Stimulated activated CD8-positive, alpha-beta memory T cell treated with anti-CD3 and anti-CD28 coated beads, Interleukin-15, amount 100 ng/mL, for 24 hours (primary cell): ENCODE data around the gene ANGPTL3.
"Not testable (repeated sequence)": the region's sequence is repeated elsewhere in the genome, so short reads cannot be mapped to it uniquely, and the experiment has no call there.

Experiments
- DNase-seq: peaks from one replicate; pipeline ENCODE4 v3.0.0-alpha.2; 2020; ENCODE audit warnings: low read depth

Gene ANGPTL3

GRCh38 chr1:62597281-62597680 lies at the start of gene ANGPTL3:
ANGPTL3 (plus strand) TSS chr1:62597520; CDS start chr1:62597567, 47 bp downstream.
- DNase-seq: no peak

DNA sequence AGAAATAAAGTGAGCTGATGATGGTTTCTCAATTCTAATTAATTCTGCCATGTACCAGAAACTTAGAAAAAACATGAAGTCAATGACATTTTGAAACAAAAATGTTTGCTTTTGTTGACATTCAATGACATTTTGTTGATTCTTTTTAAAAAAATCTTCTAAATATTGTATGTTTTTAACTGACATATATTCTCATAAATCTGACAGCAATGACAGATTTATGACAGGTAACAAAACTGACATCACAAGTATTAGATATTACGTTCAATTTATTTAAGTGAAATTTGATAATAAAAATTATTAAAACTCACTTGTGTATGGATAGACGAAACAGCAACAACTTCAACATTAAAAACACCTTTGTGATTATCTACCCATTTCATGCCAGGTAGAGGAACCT lies 36.0 kb upstream of the ANGPTL3 start:
- no peak for DNase-seq

- DNase-seq: not testable (repeated sequence)
These were observed 30.1 kb upstream of the ANGPTL3 start for GRCh38 chr1:62567182-62567581.

- DNase-seq: not testable (repeated sequence)
These were observed 29.4 kb upstream of the ANGPTL3 start for GRCh38 chr1:62567926-62568325.

DNA sequence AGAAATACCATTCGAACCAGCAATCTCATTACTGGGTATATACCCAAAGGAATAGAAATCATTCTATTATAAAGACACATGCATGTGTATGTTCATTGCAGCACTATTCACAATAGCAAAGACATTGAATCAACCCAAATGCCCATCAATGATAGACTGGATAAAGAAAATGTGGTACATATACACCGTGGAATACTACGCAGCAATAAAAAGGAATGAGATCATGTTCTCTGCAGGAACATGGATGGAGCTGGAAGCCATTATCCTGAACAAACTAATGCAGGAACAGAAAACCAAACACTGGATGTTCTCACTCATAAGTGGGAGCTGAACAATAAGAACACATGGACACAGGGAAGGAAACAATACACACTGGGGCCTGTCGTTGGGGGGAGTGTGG lies 25.8 kb upstream of the ANGPTL3 start:
- DNase-seq: not testable (repeated sequence)

DNA sequence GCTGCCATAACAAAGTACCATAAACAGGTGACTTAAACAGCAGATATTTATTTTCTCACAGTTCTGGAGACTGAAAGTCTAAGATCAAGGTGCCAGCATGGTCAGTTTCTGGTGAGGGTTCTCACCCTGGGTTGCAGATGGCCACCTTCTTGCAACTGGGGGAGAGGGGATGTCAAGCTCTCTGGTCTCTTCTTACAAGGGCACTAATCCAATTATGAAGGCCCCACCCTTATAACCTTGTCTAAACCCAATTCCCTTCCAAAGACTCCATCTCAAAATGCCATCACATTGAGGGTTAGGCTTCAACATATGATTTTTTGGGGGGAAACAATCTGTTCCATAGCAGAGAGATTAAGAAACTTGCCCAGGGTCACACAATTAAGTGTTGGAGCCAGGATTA lies 24.8 kb upstream of the ANGPTL3 start:
- no peak for DNase-seq

DNA sequence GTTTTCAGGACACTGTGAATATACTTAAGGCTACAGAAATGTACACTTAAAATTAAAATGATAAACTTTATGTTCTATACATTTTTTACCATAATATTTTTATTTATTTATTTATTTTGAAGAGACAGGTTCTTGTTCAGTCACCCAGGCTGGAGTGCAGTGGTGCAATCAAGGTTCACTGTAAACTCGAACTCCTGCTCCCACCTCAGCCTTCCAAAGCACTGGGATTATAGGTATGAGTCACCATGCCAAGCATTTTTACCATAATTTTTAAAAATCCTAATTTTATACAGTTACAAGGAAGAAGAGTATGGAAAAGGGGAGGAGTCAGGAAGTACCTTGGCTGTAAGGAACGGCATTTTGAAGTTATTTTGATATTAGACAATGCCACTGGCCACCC lies 23.6 kb upstream of the ANGPTL3 start:
- DNase-seq: no peak

DNA sequence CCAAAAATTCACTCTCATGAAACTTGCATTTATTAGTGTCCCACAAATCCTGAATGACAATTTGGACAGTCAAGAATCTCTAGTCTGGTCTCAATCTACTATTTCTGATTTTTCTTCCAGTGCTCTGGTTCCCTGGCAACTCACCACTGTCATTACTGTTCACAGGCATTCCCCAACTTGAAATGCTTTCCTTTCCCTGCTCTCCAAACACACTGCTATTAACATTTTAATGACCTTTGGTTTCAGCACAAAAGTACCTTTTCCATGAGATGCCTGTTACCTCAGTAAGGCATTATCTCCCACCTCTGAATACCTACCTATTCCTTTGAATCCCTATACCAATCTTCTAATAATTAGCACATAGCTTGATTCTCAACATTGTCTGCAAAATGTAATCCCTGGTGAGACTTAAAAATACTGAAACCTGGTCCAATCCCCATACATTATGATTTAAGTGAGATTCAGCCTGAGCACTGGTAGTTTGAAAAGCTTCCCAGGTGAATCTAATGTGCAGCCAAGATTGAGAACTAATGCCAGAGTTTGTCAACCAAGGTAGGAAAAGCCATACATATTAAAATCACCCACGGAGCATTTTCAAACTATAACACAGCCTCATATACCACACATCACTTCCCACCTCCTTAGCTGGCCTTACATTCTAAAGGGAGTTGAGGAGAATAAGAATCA lies 11.7 kb upstream of the ANGPTL3 start:
- no peak for DNase-seq

- DNase-seq: no peak
These were observed 9.3 kb upstream of the ANGPTL3 start for GRCh38 chr1:62588000-62588399.

DNA sequence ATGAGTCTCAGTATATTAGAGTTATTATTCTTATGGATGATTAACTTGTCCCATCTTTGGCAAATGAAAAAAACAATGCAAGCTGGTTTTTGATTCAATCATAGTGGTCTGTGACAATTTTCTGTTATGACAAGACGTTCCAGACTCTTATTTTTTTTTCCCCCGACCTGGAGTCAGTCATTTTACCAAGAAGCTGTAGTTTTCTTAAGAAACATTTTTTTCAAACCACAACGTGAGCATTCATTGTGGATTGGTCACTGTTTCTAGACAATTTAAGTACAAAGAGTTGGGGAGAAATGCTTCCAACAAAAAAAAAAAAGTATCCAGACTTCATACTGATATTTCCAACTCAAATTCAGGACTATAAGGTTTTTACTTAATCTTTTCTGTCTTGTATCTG lies 8.0 kb upstream of the ANGPTL3 start:
- DNase-seq: no peak

DNA sequence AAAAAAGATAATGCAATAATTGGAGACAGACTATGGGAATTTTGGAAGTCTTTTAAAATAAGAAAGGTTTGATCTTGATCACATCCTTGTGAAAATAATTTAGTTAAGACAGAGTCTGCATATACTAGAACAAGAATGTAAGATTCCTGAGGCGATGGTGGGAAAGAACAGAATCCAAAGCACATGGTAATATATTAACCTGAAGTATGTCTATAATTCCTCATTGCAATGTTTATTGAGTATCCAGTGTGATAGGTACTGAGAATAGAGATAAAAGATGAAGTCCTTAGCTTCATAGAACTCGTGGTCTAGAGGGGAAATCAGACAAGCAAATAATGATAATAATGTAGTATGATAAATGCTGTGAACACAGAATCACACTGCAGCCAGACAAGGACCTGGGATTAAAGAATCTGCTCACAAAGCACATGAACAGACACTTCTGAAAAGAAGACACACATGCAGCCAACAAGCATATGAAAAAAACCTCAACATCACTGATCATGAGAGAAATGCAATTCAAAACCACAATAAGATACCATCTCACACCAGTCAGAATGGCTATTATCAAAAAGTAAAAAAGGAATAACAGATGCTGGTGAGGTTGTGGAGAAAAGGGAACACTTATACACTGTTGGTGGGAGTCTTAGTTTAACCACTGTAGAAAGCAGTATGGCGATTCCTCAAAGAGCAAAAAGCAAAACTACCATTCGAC lies 6.9 kb upstream of the ANGPTL3 start:
- DNase-seq: no peak

DNA sequence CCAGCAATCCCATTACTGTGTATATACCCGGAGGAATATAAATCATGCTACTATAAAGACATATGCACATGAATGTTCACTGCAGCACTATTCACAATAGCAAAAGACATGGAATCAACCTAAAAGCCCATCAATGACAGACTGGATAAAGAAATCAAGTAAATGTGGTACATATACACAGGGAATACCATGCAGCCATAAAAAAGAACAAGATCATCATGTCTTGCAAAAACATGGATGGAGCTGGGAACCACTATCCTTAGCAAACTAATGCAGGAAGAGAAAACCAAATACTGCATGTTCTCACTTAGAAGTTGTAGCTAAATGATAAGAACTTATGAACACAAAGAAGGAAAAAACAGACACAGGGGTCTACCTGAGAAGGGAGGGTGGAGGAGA lies 6.4 kb upstream of the ANGPTL3 start:
- DNase-seq: no peak

- DNase-seq: no peak
These were observed 3.4 kb upstream of the ANGPTL3 start for GRCh38 chr1:62593825-62594394.

GRCh38 chr1:62595647-62596046 lies 1.7 kb upstream of the ANGPTL3 start:
- no peak for DNase-seq

DNA sequence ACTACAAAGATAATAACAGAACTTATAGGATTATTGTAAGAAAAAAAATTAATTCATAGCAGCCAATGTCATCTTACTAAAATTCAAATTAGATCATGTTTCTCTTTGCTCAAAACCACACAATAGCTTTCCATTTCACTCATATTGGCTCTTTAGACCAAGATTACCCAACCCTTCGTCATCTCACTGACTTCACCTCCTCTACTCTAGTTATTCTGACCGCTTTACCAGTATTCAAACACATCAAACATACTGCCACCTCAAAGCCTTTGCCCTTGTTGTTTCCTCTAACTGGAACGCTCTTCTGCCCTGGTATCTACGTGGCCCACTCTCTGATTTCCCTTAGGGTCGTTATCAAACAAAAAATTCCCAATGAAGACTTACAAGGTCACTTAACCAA lies 1.7 kb downstream of the ANGPTL3 start:
- no peak for DNase-seq

- DNase-seq: no peak
These were observed 4.1 kb downstream of the ANGPTL3 start for GRCh38 chr1:62601457-62601856.

DNA sequence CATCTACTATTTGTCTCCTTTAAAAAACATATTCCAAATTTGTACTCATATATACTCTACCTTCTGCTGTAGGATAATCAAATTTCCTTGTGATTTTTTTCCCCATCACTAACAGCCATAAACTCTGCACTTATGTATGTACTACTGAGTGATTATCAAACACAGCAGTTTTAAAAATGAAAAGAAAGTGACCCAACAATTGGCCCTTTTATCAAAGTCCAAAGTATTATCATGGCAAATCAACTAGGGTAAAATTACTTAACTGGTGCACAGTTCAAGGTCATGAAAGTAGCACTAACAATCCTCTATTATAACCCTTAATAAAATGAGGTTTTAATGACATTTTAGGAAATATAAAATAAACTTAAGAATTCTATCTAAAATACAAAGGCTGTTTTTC lies 11.6 kb downstream of the ANGPTL3 start:
- DNase-seq: no peak

DNA sequence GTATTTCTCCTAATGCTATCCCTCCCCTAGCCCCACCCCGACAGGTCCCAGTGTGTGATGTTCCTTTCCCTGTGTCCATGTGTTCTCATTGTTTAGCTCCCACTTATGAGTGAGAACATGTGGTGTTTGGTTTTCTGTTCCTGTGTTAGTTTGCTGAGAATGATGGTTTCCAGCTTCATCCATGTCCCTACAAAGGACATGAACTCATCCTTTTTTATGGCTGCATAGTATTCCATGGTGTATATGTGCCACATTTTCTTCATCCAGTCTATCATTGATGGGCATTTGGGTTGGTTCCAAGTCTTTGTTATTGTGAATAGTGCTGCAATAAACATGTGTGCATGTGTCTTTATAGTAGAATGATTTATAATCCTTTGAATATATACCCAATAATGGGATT lies 13.3 kb downstream of the ANGPTL3 start:
- not testable (repeated sequence) for DNase-seq

DNA sequence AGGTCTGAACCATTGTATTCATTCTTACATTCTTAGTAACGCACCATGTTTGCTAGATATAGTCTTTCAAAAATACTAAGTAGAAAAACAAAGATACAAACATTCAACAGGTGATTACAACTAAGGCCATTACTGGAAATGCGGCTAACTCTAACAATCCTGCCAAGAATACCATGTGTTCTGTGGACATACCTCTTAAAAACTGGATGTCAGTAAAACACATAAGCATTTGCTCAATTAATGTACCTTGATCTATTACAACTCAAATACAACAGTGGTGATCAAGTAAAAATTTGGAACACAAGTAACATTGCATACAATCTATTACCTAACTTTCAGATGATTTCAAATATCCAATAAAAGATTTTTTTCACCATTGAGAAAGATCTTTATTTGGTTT lies 15.4 kb downstream of the ANGPTL3 start:
- no peak for DNase-seq

DNA sequence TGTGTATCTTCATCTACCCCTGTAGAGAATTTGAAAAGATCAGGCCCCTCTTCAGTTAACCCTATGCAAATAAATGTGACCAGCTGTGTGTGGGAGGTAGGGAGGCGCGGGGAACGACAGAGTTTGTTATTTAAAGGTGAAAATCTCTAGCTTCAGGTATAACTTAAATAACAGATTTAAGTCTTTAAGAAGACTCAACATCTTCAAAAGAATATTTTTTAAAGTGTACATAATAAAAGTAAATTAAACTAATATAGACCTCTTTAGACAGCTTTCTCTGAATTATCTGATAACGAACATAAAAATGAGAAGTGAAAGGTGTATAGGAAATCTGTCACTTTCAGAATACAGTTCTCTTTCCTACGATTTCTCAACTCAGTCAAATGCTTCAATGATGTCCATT lies 16.0 kb downstream of the ANGPTL3 start:
- no peak for DNase-seq

DNA sequence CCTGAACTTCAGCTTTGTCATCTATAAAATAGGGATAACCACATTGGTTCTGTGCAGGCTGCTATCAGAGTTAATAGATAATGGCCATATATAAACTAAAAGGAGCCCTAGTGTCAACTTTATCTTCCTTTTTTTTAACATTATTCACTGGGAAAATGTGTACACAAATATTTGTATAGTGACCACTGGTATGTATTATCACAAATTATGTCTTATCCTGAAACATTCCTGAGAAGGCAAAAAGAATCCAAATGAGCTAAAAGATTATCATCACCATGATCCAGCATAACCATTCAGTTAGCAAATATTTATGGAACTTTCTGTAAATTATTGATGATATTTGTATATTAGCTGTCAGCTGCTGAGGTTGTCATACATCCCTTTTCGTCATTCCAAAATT lies 16.6 kb downstream of the ANGPTL3 start:
- no peak for DNase-seq

DNA sequence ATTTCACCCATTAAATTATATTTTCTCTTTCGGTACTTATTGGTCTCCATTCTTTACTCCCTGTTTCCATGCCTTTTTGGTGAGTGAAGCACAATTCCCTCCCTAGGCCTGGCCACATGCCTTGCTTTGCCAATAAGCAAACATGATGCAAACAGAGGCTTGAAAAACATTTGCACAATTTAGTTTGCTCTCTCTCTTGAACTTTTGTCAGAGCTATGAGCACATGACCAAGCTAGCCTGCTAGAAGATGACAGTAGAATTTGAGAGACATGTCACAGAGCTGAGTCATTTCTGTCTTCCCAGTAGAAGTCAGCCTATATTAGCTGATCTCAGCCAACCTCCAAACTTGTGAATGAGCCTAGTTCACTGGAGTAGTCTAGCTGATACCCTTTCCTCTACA lies 24.6 kb downstream of the ANGPTL3 start:
- DNase-seq: no peak

DNA sequence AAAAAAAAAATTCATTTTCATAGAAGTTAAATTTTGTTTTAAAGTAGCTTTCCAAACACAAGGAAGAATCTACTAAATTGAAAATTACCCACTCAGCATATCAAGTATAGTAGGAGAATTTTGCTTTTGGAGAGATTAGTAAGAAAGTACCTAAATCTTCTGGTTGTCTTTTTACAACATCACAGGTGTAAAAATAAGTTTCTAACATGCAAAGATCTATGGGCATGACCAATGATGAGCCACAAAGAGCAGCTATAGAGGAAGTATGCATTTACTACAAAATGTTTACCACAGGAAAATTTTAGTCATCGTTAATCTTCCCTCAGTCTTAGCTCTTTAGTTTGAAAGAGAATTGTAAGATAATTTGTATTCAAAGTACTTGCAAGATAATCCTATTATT lies 28.1 kb downstream of the ANGPTL3 start:
- no peak for DNase-seq

- no peak for DNase-seq
These were observed 31.2 kb downstream of the ANGPTL3 start for GRCh38 chr1:62628506-62628905.
